Prostate gland (tissue), 2 donors: Measurements from ENCODE around the gene MYO16. TPM values are rescaled to one million over a fixed set of nuclear protein-coding genes. Genes with fewer than 3 reads are reported as not detected.

Experiments
- DNase-seq: peaks from one replicate; pipeline ENCODE4 v3.0.0-alpha.2; 2019; ENCODE audit warnings: low spot score
- H3K27ac ChIP-seq, 2 donors: fragments of 200-600 bp; sonication (generic); 2 replicates each; pipeline ENCODE4 v1.5.1; 2017 to 2019
- H3K27me3 ChIP-seq: fragments of 200-600 bp; sonication (generic); replicated peaks from 2 replicates; pipeline ENCODE4 v1.5.1; 2019; ENCODE audit not compliant: insufficient read depth
- H3K36me3 ChIP-seq, 2 donors: fragments of 200-600 bp; sonication (generic); 1 replicate in 1 of 2; 2 replicates in 1 of 2; pipeline versions ENCODE4 v1.5.1 to v1.8.1; 2017 to 2019
- H3K4me1 ChIP-seq: fragments of 200-600 bp; sonication (generic); replicated peaks from 2 replicates; pipeline ENCODE4 v1.5.1; 2019
- H3K4me3 ChIP-seq, 2 donors: fragments of 200-600 bp; sonication (generic); 2 replicates each; pipeline ENCODE4 v1.5.1; 2017 to 2019
- H3K9me3 ChIP-seq: fragments of 200-600 bp; sonication (generic); 2 replicates; pipeline ENCODE4 v1.5.1; 2017
- POLR2A ChIP-seq: fragments of 450-650 bp; IDR thresholded peaks from one replicate; pipeline ENCODE4 v1.6.1; 2016; ENCODE audit warnings: antibody characterized with exemption, mild to moderate bottlenecking
- POLR2AphosphoS5 ChIP-seq: sonication (generic); formaldehyde crosslinking; IDR thresholded peaks from one replicate; pipeline ENCODE4 v1.6.1; 2017; ENCODE audit warnings: antibody characterized with exemption
- WGBS: methylation state at CpG from one replicate; pipeline ENCODE4 v1.1.5; 2018; 5-methylcytosine and 5-hydroxymethylcytosine counted together
- intact Hi-C: fragments of 100-400 bp; cut with DNase I; formaldehyde crosslinking; loops from one replicate; pipeline ENCODE4 v1.14.2; 2022
- total RNA-seq, 2 donors: library from RNA; depleted of rRNA; stranded (reverse); fragments of >200 nt; gene quantifications; one replicate each; pipeline ENCODE4 v1.1.0, GENCODE V29; 2016
- TF ChIP-seq, protein P1 (sequence below), 4 experiments: fragments of 200-600 bp in 2 of 4; fragments of 450-650 bp in 2 of 4; sonication (generic) in 2 of 4; IDR thresholded peaks; 1 replicate in 3 of 4; 2 replicates in 1 of 4; pipeline ENCODE4 v1.5.1; 2016 to 2019; ENCODE audit warnings: antibody characterized with exemption in 4 of 4, mild to moderate bottlenecking in 2 of 4, moderate library complexity in 2 of 4

Gene MYO16
- total RNA-seq, 2 donors from 2014 or later, result 0.14 to 0.85 TPM

DNA sequence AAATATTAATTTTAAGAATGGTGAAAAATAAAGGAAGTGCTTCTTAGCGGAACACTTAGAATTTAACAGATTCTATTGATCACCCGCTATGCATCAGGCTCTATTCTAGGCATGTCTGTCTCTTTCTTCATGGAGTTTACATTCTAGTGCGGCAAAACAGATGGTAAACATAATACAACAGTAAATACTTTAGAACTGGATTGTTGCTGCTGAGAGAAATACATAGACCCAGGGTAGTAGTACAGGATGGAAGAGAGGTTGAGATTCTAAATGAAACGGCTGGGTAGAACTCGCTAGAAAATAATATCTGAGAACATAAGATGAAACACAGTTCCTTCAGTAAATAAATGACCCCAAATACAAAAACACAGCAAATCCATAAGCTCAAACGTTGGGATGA, 498.7 kb downstream of the MYO16 start:
- no peak overlapping the region for H3K4me3 ChIP-seq
- no peaks in the 10 kb centered on the region for H3K36me3 ChIP-seq
- intact Hi-C loops, result no loop called here
- no peaks in the 10 kb centered on the region for H3K4me1 ChIP-seq
- no peak for DNase-seq
- TF ChIP-seq, protein P1, sequence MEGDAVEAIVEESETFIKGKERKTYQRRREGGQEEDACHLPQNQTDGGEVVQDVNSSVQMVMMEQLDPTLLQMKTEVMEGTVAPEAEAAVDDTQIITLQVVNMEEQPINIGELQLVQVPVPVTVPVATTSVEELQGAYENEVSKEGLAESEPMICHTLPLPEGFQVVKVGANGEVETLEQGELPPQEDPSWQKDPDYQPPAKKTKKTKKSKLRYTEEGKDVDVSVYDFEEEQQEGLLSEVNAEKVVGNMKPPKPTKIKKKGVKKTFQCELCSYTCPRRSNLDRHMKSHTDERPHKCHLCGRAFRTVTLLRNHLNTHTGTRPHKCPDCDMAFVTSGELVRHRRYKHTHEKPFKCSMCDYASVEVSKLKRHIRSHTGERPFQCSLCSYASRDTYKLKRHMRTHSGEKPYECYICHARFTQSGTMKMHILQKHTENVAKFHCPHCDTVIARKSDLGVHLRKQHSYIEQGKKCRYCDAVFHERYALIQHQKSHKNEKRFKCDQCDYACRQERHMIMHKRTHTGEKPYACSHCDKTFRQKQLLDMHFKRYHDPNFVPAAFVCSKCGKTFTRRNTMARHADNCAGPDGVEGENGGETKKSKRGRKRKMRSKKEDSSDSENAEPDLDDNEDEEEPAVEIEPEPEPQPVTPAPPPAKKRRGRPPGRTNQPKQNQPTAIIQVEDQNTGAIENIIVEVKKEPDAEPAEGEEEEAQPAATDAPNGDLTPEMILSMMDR (IDR thresholded peaks at IDR 0.05), result no peak
- TF ChIP-seq POLR2A (no peak), POLR2AphosphoS5 (no peak)
- H3K9me3 ChIP-seq, result no peaks in the 10 kb centered on the region
- H3K27ac ChIP-seq, result no peak overlapping the region
- no peaks in the 10 kb centered on the region for H3K27me3 ChIP-seq
- WGBS, result 88% methylated on average over 6 of the region's 6 CpGs

DNA sequence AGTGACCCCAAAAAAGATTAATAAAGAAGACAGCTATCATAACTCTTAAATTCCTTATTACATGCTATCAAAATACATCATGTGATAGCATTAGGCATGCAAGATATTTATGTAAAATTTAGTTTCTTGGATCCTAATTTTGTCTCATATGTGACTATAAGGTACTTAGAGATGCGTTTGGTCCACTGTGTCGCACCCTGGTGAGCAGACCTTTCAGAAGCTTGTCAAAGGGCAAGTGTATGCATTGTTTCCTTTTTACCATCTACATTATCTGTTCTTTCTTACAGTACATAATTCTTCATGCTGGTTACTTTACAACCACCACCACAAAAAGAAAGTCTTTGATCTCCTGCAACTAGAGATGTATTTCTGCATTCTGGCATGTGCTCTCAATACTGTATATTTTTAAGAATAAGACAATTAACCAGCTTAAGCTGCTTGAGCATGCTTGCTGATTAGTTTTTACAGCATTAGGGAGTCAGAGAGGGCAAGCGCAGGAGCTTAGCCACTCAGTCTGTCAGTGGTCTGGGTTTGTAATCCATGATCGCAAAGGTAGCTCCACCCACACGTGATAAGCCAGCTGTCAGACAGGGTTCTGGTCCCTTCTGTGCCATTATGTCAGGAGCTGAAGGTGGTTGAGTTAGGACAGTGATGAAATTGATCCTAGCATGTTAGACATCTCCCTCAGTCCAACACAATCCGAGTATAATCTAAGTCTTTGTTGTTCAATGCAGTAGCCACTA, 500.9 kb downstream of the MYO16 start:
- Histone ChIP-seq H3K36me3 (no peaks in the 10 kb centered on the region), H3K4me3 (no peak overlapping the region), H3K4me1 (no peaks in the 10 kb centered on the region), H3K27ac (no peak overlapping the region), H3K27me3 (no peaks in the 10 kb centered on the region), H3K9me3 (no peaks in the 10 kb centered on the region)
- TF ChIP-seq POLR2A (no peak), POLR2AphosphoS5 (no peak)
- TF ChIP-seq, protein P1 (IDR thresholded peaks at IDR 0.05), result no peak
- 83% methylated on average over 6 of the region's 6 CpGs for WGBS
- DNase-seq, result no peak
- intact Hi-C loops, result no loop called here

DNA sequence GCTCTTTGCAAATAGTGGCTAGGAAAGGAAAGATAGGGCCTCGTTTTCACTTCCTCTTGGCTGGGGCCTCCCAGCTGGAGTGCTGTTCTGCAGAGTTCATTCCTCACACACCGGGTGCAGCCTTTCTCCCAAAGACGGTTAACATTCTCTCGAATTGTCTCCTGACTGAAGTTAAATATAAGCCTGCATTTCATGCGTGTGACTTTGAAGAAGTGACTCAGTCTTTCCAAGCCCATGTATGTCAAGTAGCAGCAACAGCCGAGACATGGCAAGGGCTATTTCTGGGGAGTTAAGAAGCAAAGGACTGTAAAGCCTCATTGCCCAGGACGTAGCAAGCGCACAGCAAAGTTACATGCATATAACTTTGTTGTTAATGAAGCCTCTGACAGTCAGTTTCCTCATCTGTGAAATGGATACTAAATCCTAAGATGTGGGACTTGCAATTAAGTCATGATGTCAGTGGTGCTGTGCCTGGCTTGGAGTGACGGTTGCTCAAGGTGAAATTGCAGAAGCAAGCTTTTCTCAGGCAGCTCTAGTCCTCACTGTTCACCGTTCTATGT, 502.4 kb downstream of the MYO16 start:
- 48% methylated on average over 10 of the region's 10 CpGs for WGBS

DNA sequence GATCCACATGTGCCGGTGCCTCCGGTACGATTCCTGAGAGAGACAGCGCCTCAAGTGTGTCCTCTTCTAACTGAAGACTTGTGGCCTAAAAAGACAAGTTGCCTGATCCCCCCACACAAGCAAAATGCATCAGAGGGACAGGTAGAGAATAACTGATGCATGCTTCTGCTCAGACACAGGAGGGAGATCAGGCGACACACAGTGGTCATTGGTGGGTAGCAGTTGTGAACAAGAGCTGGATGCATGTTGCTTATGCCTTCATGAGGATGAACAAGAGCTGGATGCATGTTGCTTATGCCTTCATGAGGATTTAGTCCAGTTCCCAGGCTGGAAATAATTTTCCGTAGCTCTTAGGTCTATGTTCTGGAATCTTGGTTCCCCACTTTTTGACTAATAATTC, 505.6 kb downstream of the MYO16 start:
- no peak overlapping the region for H3K4me3 ChIP-seq
- 97% methylated on average over 6 of the region's 6 CpGs for WGBS
- no peaks in the 10 kb centered on the region for H3K27me3 ChIP-seq
- no peak for TF ChIP-seq POLR2A
- H3K9me3 ChIP-seq, result no peaks in the 10 kb centered on the region
- DNase-seq, result no peak
- H3K4me1 ChIP-seq, result no peaks in the 10 kb centered on the region
- H3K36me3 ChIP-seq, result no peaks in the 10 kb centered on the region
- intact Hi-C loops, result no loop called here
- no peak overlapping the region for H3K27ac ChIP-seq

More for the DNA sequence above, 502.4 kb downstream of the MYO16 start:
- H3K27ac ChIP-seq, result no peak overlapping the region
- intact Hi-C loops, result no loop called here
- H3K36me3 ChIP-seq, result no peaks in the 10 kb centered on the region
- no peak overlapping the region for H3K4me3 ChIP-seq
- H3K4me1 ChIP-seq, result no peaks in the 10 kb centered on the region
- no peaks in the 10 kb centered on the region for H3K9me3 ChIP-seq
- no peak for DNase-seq
- TF ChIP-seq POLR2AphosphoS5 (peak; percentile 44), POLR2A (no peak)
- TF ChIP-seq, protein P1 (IDR thresholded peaks at IDR 0.05), result no peak
- H3K27me3 ChIP-seq, result no peaks in the 10 kb centered on the region

DNA sequence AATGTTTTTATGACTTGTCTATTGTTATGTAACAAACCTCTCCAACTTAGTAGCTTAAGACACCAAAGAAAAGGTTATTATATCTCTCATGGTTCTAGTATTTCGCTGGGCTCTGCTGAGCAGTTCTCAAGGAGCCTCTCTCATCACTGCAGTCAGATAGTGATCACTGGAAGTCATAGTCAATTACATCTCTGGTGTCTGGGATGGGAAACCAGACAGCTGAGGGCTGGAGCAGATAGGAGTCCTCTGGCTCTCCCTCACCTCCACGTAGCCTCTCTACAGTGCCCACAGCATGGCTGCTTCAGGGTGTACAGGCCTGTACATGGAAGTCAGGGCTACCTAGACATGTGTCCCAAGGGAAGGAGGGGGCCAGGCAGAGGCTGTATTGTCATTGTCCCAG, 507.5 kb downstream of the MYO16 start:
- intact Hi-C loops, result no loop called here
- no peak overlapping the region for H3K27ac ChIP-seq
- no peak for TF ChIP-seq POLR2A

DNA sequence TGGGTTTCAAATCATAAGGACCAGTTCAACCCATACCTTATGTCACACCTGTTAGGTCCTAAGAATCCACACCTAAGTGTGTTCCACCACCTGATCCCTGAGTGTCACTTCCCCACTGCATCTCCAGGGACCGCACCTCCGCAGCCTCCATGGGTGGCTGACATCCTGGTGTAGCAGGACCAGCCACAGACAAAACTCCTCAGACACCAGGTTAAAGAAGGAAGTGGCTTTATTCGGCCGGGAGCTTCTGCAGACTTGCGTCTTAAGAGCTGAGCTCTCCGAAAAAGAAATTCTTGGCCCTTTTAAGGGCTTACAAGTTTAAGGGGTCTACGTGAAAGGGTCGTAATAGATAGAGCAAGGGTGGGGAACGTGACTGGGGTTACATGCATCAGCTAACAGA, 509.9 kb downstream of the MYO16 start:
- no peak for DNase-seq
- TF ChIP-seq, protein P1 (IDR thresholded peaks at IDR 0.05), result no peak
- TF ChIP-seq POLR2AphosphoS5 (no peak), POLR2A (no peak)
- WGBS, result 94% methylated on average over 9 of the region's 9 CpGs
- no peak overlapping the region for H3K4me3 ChIP-seq
- H3K27ac ChIP-seq, result no peak overlapping the region
- H3K36me3 ChIP-seq, result no peaks in the 10 kb centered on the region
- H3K4me1 ChIP-seq, result no peaks in the 10 kb centered on the region
- no peaks in the 10 kb centered on the region for H3K9me3 ChIP-seq
- intact Hi-C loops, result no loop called here
- no peaks in the 10 kb centered on the region for H3K27me3 ChIP-seq

More for the DNA sequence above, 507.5 kb downstream of the MYO16 start:
- H3K4me1 ChIP-seq, result no peaks in the 10 kb centered on the region
- H3K9me3 ChIP-seq, result no peaks in the 10 kb centered on the region
- no peak overlapping the region for H3K4me3 ChIP-seq
- H3K36me3 ChIP-seq, result no peaks in the 10 kb centered on the region
- DNase-seq, result no peak
- no peaks in the 10 kb centered on the region for H3K27me3 ChIP-seq
- 89% methylated on average over 2 of the region's 2 CpGs for WGBS
